SU-DHL-6 (cell line): ENCODE results near the gene H3-3A.

ENCODE experiments used
- H2AFZ ChIP-seq: fragments of 200-600 bp; sonication (generic); 2 replicates; pipeline ENCODE4 v1.6.1; 2014; ENCODE audit warnings: low read depth, mild to moderate bottlenecking, moderate library complexity, mixed read lengths, antibody characterized with exemption, low read length; ENCODE audit not compliant: severe bottlenecking
- H3F3A ChIP-seq: fragments of 200-600 bp; shearing (Covaris generic); 2 replicates; pipeline ENCODE4 v1.6.0; 2016; ENCODE audit warnings: antibody characterized with exemption, mild to moderate bottlenecking; ENCODE audit not compliant: insufficient read depth
- H3K27ac ChIP-seq: fragments of 200-600 bp; sonication (generic); 2 replicates; pipeline ENCODE4 v1.5.1; 2016; ENCODE audit warnings: low read depth, mild to moderate bottlenecking, low read length, moderate library complexity, mixed read lengths
- H3K27me3 ChIP-seq: fragments of 200-600 bp; sonication (generic), shearing (Covaris generic); 2 replicates; pipeline ENCODE4 v1.6.0; 2014; ENCODE audit warnings: mild to moderate bottlenecking, low read length
- H3K36me3 ChIP-seq: fragments of 200-600 bp; sonication (generic); 2 replicates; pipeline ENCODE4 v1.6.1; 2014; ENCODE audit warnings: mild to moderate bottlenecking, low read length, mixed read lengths
- H3K4me2 ChIP-seq: fragments of 300-600, 200-600 bp; shearing (Covaris generic), sonication (generic); 2 replicates; pipeline ENCODE4 v1.6.0; 2014; ENCODE audit warnings: low read length, low read depth, mild to moderate bottlenecking; ENCODE audit not compliant: poor library complexity, severe bottlenecking
- H3K4me3 ChIP-seq: fragments of 200-600 bp; sonication (generic); 2 replicates; pipeline ENCODE4 v1.5.1; 2014; ENCODE audit warnings: antibody characterized with exemption, low read length, mild to moderate bottlenecking, mixed read lengths; ENCODE audit not compliant: insufficient read depth, poor library complexity, severe bottlenecking
- H3K79me2 ChIP-seq: fragments of 200-600 bp; sonication (generic); 2 replicates; pipeline ENCODE4 v1.6.1; 2014; ENCODE audit warnings: mild to moderate bottlenecking, low read length, moderate library complexity; ENCODE audit not compliant: insufficient read depth
- H3K9ac ChIP-seq: fragments of 200-600 bp; sonication (generic); 2 replicates; pipeline ENCODE4 v1.7.0; 2014; ENCODE audit warnings: mild to moderate bottlenecking, low read length
- H3K9me2 ChIP-seq: fragments of 200-600 bp; sonication (generic); replicated peaks from 2 replicates; pipeline ENCODE4 v1.6.1; 2014; ENCODE audit warnings: low read length; ENCODE audit not compliant: insufficient read depth
- H3K9me3 ChIP-seq: fragments of 200-600 bp; sonication (generic); 2 replicates; pipeline ENCODE4 v1.6.1; 2014; ENCODE audit warnings: low read length, mixed read lengths; ENCODE audit not compliant: insufficient read depth
- H4K20me1 ChIP-seq: fragments of 200-600 bp; sonication (generic); 2 replicates; pipeline ENCODE4 v1.6.1; 2014; ENCODE audit warnings: low read depth, mild to moderate bottlenecking, antibody characterized with exemption, low read length, moderate library complexity, mixed read lengths
- EZH2phosphoT487 ChIP-seq: fragments of 200-600 bp; sonication (generic), shearing (Covaris generic); conservative IDR thresholded peaks from 2 replicates; pipeline ENCODE4 v1.6.1; 2018; ENCODE audit warnings: mild to moderate bottlenecking, antibody characterized with exemption, low read length, moderate library complexity, mixed read lengths
- TF ChIP-seq, protein P1 (sequence below): fragments of 200-600 bp; sonication (generic); IDR thresholded peaks from one replicate; pipeline ENCODE4 v1.5.1; 2017; ENCODE audit warnings: antibody characterized with exemption, mild to moderate bottlenecking, low read length, moderate library complexity; ENCODE audit not compliant: insufficient read depth, poor library complexity, severe bottlenecking

Gene H3-3A

GRCh38 chr1:226107471-226108460, 45.2 kb downstream of the H3-3A start:
- Histone ChIP-seq H3K9ac (no peak overlapping the region), H3K79me2 (no peaks in the 10 kb centered on the region), H3K9me2 (no peaks in the 10 kb centered on the region), H3K27me3 (no peaks in the 10 kb centered on the region), H4K20me1 (no peaks in the 10 kb centered on the region), H3K4me3 (no peak overlapping the region), H3K4me2 (no peak overlapping the region), H3K36me3 (no peaks in the 10 kb centered on the region), H3K27ac (no peak overlapping the region), H3K9me3 (no peaks in the 10 kb centered on the region), H3F3A (peaks cover 25% of the 10 kb centered on the region), H2AFZ (no peak overlapping the region)
- TF ChIP-seq, protein P1, sequence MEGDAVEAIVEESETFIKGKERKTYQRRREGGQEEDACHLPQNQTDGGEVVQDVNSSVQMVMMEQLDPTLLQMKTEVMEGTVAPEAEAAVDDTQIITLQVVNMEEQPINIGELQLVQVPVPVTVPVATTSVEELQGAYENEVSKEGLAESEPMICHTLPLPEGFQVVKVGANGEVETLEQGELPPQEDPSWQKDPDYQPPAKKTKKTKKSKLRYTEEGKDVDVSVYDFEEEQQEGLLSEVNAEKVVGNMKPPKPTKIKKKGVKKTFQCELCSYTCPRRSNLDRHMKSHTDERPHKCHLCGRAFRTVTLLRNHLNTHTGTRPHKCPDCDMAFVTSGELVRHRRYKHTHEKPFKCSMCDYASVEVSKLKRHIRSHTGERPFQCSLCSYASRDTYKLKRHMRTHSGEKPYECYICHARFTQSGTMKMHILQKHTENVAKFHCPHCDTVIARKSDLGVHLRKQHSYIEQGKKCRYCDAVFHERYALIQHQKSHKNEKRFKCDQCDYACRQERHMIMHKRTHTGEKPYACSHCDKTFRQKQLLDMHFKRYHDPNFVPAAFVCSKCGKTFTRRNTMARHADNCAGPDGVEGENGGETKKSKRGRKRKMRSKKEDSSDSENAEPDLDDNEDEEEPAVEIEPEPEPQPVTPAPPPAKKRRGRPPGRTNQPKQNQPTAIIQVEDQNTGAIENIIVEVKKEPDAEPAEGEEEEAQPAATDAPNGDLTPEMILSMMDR = no peak
- no peak for TF ChIP-seq EZH2phosphoT487

GRCh38 chr1:226108935-226109828, 46.7 kb downstream of the H3-3A start:
- no peaks in the 10 kb centered on the region for H3K9me2 ChIP-seq
- H3F3A ChIP-seq = peaks cover 25% of the 10 kb centered on the region
- H3K4me2 ChIP-seq = peak overlapping the region; percentile 8
- H3K27me3 ChIP-seq = no peaks in the 10 kb centered on the region
- H3K4me3 ChIP-seq = no peak overlapping the region
- TF ChIP-seq, protein P1 = no peak
- no peak overlapping the region for H2AFZ ChIP-seq
- no peaks in the 10 kb centered on the region for H3K9me3 ChIP-seq
- no peak overlapping the region for H3K27ac ChIP-seq
- H4K20me1 ChIP-seq = no peaks in the 10 kb centered on the region
- no peaks in the 10 kb centered on the region for H3K79me2 ChIP-seq
- no peak overlapping the region for H3K9ac ChIP-seq
- no peaks in the 10 kb centered on the region for H3K36me3 ChIP-seq

DNA sequence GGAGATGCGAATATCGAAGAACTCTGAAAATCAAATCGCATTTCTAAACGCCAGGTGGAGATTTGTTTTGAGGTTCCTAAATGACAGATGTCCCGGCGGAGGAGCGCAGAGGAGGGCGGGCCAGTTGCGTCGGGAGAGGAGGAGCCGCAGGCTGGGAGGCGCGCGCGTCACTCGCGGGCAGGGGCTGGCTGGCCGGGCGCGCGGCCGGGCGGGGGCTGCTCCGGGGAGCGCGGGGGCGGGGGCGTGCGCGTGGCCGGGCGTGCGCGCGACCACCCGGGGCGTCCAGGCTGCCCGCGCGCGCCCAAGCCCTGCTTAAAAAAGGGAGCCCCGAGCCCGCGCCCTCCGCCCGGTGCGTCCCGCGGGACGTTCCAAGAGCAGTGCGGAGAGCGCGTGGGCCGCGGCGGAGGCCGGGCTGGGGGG, 47.3 kb downstream of the H3-3A start:
- no peak for TF ChIP-seq EZH2phosphoT487
- TF ChIP-seq, protein P1 = no peak
- H3K27me3 ChIP-seq = no peaks in the 10 kb centered on the region
- H3K4me2 ChIP-seq = peak overlapping the region; percentile 79
- H3K9ac ChIP-seq = peak overlapping the region; percentile 67
- H4K20me1 ChIP-seq = no peaks in the 10 kb centered on the region
- H3K36me3 ChIP-seq = no peaks in the 10 kb centered on the region
- H3K4me3 ChIP-seq = peak overlapping the region; percentile 68
- peak overlapping the region; percentile 72 for H2AFZ ChIP-seq
- no peaks in the 10 kb centered on the region for H3K9me3 ChIP-seq
- H3K9me2 ChIP-seq = no peaks in the 10 kb centered on the region
- peaks cover 25% of the 10 kb centered on the region for H3F3A ChIP-seq
- peak overlapping the region; percentile 72 for H3K27ac ChIP-seq
- H3K79me2 ChIP-seq = no peaks in the 10 kb centered on the region
